Measurements from ENCODE around the gene GNB4.
A peak's percentile ranks its signal among the peaks of the same experiment; 100 is the strongest.

The GNB4 gene

GRCh38 chr3:179355996-179356395, 95.3 kb downstream of the GNB4 start:
- H3K9me3 ChIP-seq (ENCODE audit: control insufficient read depth, low read length) = no peaks in the 10 kb centered on the region
- peaks cover 76% of the 10 kb centered on the region for H3K36me3 ChIP-seq (ENCODE audit: control insufficient read depth, insufficient read depth, low read length, severe bottlenecking)
- peaks cover 11% of the 10 kb centered on the region for H3K4me1 ChIP-seq (ENCODE audit: control insufficient read depth, insufficient read depth, low read length)
- H3K9ac ChIP-seq (ENCODE audit: low read length) = no peak overlapping the region
- no peak for DNase-seq (ENCODE audit: low read depth)
- no peak overlapping the region for H3K4me3 ChIP-seq (ENCODE audit: low read length)
- H3K27me3 ChIP-seq (replicated peaks; ENCODE audit: control insufficient read depth, insufficient read depth, low read length) = no peaks in the 10 kb centered on the region

- DNase-seq (ENCODE audit: low read depth) = peak; percentile 6
- peak overlapping the region; percentile 98 for H3K4me3 ChIP-seq (ENCODE audit: low read length)
- peak overlapping the region; percentile 92 for H3K9ac ChIP-seq (ENCODE audit: low read length)
- H3K27me3 ChIP-seq (replicated peaks; ENCODE audit: control insufficient read depth, insufficient read depth, low read length) = no peaks in the 10 kb centered on the region
- H3K9me3 ChIP-seq (ENCODE audit: control insufficient read depth, low read length) = no peaks in the 10 kb centered on the region
- peaks cover 15% of the 10 kb centered on the region for H3K4me1 ChIP-seq (ENCODE audit: control insufficient read depth, insufficient read depth, low read length)
- peaks cover 27% of the 10 kb centered on the region for H3K36me3 ChIP-seq (ENCODE audit: control insufficient read depth, insufficient read depth, low read length, severe bottlenecking)
These were observed 102.8 kb downstream of the GNB4 start for GRCh38 chr3:179348325-179349013.

GRCh38 chr3:179347345-179348194, 103.7 kb downstream of the GNB4 start, which contains the start of gene MFN1:
Gene MFN1, plus strand, starts transcription at chr3:179347709. Its CDS starts 1,143 bp downstream, at chr3:179348852.
- peak within 1 kb of the TSS; percentile 98 for H3K4me3 ChIP-seq (ENCODE audit: low read length)
- peak within 1 kb of the TSS; percentile 92 for H3K9ac ChIP-seq (ENCODE audit: low read length)
- no peaks in the 10 kb centered on the region for H3K27me3 ChIP-seq (replicated peaks; ENCODE audit: control insufficient read depth, insufficient read depth, low read length)
- H3K36me3 ChIP-seq (ENCODE audit: control insufficient read depth, insufficient read depth, low read length, severe bottlenecking) = peaks cover 23% of the 10 kb centered on the region
- H3K4me1 ChIP-seq (ENCODE audit: control insufficient read depth, insufficient read depth, low read length) = peaks cover 15% of the 10 kb centered on the region
- H3K9me3 ChIP-seq (ENCODE audit: control insufficient read depth, low read length) = no peaks in the 10 kb centered on the region
- DNase-seq (ENCODE audit: low read depth) = peak; percentile 98
